NCI-H2227 (cell line): ENCODE measurements around the gene RMC1.
"Not testable (repeated sequence)": the region's sequence is repeated elsewhere in the genome, so short reads cannot be mapped to it uniquely, and the experiment has no call there.

Experiments used
- DNase-seq: peaks from one replicate; lab custom pipeline; 2025; ENCODE audit not compliant: unreplicated experiment; lab: John Stamatoyannopoulos, UW

The RMC1 gene

DNA sequence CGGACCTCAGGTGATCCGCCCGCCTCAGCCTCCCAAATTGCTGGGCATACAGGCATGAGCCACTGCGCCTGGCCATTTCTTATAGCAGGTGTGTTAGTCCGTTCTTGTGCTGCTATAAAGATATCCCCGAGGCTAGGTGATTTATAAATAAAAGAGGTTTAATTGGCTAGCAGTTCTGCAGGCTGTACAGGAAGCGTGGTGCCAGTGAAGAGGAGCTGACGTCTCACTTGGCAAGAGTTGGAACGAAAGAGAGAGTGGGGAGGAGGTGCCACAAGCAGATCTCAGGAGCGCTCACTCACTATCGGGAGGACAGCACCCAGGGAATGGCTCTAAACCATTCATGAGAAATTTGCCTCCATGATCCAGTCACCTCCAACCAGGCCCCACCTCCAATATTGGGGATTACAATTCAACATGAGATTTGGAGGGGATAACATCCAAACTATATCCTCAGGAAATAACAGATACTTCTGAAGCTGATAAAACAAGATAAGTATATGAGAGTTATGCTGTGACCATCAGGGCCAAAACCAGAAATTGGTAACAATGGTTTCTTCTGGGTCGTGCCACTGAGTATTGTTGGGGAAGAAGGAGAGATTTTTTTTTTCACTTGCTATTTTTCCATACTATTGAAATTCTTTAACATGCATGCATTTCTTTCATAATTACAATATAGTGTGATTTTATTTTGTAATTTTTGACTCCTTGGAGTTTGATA is 7.4 kb upstream of the RMC1 start:
- peak; percentile 10 for DNase-seq

DNA sequence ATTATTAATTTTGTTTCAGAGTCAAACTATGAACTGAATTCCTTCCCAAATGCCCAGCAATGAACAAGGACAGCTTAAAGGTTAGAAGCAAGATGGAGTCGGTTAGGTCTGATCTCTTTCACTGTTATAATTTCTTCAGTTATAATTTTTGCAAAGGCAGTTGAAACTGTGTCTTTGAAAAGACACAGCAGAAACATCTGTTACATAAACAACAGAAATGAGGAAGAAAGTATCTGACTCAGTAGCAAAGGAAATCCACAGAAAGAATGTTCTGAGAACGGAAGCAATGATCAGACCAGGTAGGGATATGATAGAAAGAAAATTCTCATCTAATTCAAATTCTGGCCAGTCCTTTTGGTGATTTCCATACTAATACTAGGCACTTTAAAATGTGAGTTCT is 5.2 kb upstream of the RMC1 start:
- no peak for DNase-seq

DNA sequence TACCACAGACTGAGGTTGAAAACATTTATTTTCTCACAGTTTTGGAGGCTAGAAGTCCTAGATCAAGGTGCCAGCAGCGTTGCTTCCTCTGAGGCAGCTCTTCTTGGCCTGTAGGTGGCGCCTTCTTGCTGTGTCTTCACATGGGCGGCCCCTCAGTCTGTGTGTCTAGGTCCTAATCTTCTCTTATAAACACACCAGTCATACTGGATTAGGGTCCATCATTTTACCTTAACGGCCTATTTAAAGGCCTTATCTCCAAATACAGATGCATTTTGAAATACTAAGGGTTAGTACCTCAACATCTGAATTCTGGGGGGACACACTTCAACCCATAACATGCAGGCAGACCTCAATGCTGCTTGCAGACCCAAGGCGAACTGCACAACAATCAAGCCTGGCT is 4.4 kb upstream of the RMC1 start:
- peak; percentile 79 for DNase-seq

DNA sequence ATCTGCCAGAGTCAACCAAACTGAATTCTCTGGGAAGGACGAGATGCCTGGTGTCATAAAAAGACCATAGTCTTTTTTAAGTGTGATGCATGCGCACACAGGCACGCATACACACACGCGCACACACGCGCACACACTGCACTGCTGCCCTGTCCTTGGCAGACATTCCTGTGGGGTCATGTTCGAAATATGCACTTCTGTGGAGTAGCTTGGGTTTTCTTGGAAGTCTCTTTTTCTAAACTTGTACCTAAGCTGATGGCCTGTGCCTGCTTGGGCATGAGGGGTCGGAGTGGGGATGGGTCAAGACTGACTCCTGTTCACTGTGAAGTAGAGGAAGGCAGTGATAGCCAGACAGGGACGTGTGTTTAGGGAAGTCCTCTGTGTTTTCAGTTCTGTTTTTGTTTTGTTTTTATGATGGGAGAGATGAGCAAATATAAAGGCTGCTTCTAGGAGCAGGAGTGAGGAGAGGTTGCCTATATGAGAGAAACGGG is 4.0 kb upstream of the RMC1 start:
- no peak for DNase-seq

DNA sequence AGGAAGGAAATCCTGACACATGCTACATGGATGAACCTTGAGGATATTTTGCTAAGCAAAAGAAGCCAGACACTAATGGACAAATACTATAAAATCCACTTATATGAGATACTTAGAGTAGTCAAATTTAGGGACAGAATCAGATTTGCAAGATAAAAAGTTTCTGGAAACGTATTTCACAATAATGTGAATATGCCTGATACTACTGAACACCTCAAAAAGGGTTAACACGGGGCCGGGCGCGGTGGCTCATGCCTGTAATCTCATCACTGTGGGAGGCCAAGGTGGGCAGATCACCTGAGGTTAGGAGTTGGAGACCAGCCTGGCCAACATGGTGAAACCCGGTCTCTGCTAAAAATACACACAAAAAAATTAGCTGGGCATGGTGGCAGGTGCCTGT is 1.7 kb upstream of the RMC1 start:
- no peak for DNase-seq

DNA sequence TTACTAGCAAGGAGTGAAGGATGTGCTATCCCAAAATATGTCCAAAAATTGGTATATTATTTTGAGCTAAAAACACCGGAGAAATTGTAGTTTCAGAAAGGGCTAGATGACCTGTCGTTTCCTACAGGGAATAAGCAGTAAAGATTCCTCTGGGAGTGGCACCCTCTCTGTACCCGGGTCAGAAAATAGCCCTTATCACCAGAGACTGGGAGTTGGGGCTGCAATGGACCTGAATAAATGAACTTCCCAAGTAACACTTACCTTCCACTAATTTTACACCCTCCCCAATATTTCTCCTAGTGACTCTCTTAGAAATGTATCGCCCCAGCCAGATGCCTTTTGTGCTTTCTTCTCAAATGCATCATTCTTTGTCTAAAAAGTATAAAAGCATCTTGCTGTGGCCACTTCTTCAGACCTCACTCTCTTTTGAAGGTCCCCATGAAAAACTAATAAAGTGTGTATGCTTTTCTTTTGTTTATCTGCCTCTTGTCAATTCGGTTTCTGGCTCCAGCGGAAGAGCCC is 734 bp upstream of the RMC1 start:
- DNase-seq: no peak

DNA sequence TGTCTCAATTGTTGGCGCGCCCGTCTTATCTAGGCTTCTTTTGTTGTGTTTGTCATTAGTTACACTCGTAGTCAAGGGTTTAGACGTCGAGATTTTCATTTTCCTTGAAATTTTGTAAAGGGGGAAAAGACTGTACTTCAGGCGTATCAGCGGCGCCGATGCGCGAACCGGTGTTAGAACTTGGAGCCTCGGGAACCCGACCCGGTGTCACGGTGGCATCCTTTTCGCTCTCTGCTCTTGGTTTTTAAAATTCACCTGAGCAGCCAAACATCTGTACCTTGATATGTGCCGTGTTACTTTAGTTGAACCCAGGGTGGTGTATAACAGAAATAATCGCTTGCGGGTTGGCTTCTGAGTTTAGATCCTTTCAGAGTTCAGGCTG is 643 bp downstream of the RMC1 start:
- DNase-seq: no peak

DNA sequence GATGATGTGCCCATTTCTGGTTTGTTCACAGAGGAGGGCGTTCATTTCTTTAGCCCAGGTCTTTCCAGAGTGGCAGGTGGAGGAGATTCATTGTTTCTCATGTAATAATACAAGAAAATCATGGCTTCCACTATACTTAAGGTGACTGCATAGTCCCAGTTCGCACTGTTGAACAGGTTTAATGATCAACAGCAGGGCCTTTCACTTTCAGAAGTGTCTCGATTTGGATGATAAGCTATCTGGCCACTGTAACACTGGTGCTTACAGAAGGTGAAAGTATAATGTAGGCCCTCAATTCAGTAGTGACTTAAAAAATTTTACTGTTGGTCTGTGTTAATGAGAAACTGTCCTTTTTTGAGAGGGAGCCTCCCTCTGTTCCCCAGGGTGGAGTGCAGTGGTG is 1.4 kb downstream of the RMC1 start:
- DNase-seq: no peak

DNA sequence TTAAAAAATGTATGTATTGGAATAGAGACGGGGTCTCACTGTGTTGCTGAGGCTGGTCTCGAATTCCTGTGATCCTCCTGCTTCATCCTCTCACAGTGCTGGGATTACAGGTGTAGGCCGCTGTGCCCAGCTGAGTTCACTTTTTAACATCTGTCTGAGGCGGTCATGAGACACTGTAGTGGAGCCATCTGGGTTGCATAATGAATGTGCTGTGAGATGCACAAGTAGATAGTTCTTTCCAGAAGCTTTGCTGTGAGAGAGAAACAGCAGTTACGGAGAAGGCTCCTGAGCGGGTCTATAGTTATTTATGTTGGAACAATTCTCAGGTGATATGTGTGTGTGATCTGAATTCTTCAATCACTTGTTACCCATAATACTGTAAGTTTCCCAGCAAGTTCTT is 3.1 kb downstream of the RMC1 start:
- DNase-seq: no peak

DNA sequence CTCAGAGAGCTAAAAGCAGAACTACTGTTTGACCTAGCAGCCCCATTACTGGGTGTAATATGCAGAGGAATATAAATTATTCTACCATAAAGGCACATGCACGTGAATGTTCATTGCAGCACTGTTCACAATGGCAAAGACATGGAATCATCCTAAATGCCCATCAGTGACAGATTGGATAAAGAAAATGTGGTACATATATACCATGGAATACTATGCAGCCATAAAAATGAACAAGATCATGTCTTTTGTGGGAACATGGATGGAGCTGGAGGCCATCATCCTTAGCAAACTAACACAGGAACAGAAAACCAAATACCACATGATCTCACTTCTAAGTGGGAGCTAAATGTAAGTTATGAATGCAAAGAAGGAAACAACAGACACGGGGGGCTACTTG is 7.6 kb downstream of the RMC1 start:
- DNase-seq: not testable (repeated sequence)

DNA sequence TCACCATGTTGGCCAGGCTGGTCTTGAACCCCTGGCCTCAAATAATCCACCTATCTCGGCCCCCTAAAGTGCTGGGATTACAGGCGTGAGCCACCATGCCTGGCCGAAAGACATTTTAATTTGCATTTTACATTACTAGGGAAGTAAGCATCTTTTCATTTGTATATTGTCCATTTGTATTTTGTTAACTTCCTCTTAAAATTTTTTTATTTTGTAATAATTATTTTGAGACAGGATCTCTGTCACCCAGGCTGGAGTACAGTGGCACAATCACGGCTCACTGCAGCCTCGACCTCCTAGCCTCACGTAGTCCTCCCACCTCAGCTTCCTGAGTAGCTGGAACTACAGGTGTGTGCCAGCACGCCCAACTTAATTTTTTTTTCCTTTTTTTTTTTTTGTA is 8.9 kb downstream of the RMC1 start:
- not testable (repeated sequence) for DNase-seq

DNA sequence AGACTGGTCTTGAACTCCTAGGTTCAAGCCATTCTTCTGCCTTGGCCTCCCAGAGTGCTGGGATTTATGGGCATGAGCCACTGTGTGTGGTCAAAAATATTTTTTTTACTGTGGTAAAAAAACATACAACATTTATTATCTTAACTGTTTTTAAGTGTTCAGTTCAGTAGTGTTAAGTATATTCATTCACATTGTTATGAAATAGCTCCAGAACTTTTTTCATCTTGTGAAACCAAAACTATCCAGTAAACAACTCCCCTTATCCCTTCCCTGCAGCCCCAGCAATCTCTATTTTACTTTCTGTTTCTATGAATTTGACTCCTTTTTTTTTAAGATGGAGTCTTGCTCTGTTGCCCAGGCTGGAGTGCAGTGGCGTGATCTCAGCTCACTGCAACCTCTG is 9.3 kb downstream of the RMC1 start:
- no peak for DNase-seq

DNA sequence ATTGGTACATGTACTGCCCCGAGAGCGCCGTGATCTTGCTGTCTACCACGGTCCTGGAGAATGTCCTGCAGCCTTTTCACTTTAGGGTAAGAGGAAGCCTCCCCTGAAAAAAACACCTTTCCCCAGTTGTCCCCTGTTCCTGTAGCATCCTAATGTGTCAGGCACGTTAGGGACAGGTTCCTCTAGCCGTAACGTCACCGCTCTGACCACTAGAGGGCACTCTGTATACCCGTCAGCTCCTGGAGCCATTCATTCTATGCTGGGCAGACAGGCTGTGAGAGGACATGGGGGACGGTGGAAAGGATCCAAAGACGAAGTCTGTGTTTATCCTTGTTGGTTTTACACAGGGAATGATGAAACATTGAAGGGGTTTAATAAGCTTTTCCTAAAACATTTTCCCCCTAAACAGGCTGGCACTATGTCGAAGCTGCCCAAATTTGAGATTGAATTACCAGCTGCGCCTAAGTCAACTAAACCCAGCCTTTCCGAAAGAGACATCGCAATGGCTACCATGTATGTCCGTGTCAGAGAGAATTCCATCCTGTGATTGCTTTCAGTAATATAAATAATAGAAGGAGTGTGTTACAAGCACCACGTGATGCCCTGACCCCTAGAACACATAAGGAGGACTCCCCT is 12.7 kb downstream of the RMC1 start:
- DNase-seq: peak; percentile 85

DNA sequence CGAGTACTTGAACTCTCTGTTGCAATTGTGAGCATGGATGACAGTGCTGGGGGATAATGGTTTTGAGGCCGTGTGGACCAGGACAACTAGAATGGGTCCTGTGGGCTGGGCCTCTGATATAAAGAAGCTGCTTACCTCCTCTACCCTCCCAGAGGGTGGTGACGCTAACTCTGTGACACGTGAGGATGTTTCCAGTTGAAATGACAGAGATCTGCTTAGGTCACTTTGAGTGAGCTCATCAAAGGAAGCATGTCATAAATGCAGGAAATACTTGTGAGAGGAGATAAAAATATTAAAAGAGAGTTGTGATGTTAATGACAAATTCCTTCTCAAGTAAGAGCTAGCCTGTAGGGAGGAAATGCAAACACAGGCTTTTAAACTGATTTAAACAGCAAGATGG is 16.4 kb downstream of the RMC1 start:
- DNase-seq: no peak

DNA sequence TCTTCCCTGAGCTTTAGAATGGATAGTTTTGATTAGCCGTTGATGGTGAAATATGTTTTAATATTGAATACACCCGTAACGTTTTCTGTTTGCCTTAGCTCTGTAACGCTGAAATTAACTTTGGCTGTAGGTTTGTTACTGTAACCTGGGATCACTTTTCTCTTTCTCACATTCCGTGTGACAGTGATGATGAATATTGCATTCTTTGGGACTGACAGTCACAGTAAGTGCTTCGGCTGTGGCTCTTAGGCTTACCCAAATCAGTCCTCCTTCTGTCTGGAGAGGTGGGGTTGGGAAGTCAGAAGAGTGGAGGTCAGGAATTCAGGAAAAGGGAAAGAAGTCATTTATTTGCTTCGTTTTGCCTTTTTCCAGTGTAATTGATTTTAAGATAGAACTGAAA is 18.0 kb downstream of the RMC1 start:
- no peak for DNase-seq

DNA sequence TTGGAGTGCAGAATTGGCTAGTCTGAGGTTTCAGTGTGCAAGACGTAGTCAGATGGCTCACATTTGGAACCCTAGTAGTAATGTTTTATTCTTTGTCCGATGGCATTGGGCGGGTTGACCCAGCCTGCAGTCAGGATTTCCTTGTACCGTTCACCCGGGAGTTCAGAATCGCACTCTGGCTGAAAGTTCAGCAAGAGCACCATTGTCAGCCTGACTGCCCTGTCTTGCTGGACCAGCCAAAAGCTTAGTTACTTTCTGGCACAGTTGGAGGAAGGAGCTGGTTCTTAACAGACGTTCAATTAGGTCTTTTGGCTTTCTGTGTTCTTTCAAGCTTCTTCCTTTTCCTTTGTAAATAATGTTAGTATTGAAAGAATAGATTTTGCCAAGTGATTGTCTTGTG is 18.6 kb downstream of the RMC1 start:
- DNase-seq: no peak

DNA sequence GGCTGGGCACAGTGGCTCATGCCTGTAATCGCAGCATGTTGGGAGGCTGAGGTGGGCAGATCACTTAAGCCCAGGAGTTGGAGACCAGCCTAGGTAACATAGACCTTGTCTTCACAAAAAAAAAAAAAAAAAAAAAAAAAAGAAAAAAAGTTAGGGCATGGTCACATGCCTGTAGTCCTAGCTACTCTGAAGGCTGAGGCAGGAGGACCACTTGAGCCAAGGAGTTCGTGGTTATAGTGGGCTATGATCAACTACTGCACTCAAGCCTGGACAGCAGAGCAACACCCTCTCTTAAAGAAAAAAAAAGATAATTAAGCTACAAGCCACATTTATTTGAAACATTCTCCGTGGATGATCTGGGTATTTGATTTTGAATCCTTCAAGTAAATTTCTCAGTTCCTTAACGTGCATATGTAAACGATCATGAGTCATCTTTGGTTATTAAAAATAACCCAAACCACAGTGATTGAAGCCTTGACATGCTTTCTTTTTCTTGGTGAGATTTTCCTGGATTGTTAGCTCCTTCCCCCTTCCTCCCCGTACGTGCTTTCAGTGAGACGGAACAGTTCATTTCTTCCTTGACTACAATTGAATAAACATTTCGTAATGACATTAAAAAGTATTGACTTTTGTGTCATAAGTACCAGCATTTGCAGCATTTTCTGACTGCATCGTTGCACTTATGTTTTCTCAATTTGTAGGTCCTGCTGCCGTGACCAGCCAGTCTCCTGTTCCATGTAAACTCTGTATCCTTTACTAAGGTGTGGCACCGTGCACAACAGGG is 20.3 kb downstream of the RMC1 start:
- DNase-seq: no peak

DNA sequence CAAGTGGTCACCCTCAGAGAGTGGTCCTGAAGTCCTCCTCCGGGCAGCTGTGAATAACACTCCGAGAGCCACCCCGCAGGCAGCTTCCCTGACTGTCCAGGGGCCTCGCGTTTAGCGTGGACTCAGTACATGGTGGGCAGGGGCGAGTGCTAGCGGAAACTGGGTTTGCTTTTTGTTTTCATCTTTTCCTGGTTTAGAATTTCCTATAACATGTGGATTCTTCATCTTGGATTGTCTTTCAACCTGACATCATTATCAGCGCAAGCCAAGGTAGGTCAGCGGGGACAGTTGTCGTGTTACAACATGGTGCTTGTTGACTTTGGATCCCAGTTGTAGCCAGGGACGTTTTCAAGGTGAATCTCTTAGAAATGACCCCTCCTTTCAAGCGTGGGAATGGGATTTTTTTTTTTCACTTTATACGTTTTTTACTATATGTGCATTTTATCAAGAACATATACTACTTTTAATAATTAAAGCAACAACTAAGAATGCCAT is 20.9 kb downstream of the RMC1 start:
- no peak for DNase-seq

DNA sequence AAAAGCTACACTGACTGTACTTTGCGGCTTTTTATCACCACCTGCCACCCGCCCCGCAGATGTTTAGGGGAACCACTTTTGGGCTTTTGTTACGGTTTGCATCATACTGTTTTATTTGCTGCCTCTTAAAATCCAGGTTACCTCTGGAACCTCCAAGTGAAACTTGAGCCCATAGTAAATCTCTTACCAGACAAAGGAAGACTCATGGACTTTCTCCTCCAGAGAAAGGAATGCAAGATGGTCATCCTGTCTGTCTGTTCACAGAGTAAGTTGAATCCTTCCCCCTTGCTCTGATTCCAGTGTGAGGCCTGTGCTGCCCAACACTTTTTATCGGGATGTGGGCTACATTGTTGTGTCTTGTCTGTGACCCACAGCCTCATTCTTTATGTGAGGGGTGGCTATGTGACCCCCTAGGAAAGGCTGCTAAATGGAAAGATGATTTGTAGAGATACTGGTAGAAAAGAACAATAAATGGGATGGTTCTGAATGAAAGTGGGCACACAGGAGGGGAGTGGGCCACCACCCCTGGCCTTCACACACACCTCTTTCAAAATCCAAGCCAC is 23.3 kb downstream of the RMC1 start:
- DNase-seq: no peak

DNA sequence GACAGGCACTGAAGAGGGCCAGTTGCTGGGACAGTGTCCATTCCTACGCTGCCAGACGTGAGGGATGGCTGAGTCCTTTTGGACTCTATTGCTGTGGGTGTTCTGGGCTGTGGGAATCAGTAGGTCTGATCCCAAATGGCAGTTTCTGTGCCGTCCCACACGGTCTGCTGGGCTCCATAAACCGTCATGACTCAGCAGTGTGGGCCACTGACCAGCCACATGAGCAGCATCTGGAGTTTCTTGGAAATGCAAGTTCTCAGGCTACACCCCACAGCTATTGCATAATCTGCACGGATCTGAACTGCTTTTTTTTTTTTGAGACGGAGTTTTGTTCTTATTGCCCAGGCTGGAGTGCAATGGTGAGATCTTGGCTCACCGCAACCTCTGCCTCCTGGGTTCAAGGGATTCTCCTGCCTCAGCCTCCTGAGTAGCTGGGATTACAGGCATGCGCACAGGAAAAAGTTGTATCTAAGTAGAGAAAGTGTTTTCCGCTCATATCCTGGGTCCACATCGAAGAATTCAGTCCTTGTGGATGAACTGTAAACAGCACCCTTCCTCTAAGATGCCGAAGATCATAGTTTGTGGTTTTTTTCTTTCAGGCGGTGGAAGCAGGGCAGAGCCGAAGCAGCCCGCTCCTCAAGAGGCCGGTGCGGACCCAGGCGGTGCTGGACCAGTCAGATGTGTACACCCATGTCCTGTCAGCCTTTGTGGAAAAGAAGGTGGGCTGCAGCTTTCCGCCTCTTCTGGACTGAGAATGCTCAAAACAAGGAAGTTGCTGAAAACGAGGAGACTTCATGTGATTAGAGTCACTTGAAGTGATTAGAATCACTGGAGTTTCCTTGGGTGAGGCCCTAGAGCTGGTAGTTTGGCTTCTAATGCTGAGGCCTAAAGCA is 25.5 kb downstream of the RMC1 start:
- DNase-seq: no peak
